H9 (cell line): ENCODE data around the gene ITIH4. TPM values are rescaled to one million over a fixed set of nuclear protein-coding genes. Genes with fewer than 3 reads are reported as not detected.

ENCODE experiments used
- DNase-seq: peaks from one replicate; pipeline ENCODE4 v3.0.0-alpha.2; 2017
- H2AFZ ChIP-seq: one replicate; pipeline ENCODE4 v1.6.1; 2013; ENCODE audit warnings: mild to moderate bottlenecking, low read length, control low read depth, moderate library complexity
- H2AK5ac ChIP-seq: 2 replicates; pipeline ENCODE4 v1.6.1; 2013; ENCODE audit warnings: low read length, control low read depth, mixed read lengths; ENCODE audit not compliant: insufficient read length
- H2BK120ac ChIP-seq: one replicate; pipeline ENCODE4 v1.6.1; 2013; ENCODE audit warnings: low read depth, mild to moderate bottlenecking, low read length, control low read depth, inconsistent platforms; ENCODE audit not compliant: poor library complexity, severe bottlenecking
- H2BK12ac ChIP-seq: 2 replicates; pipeline ENCODE4 v1.6.1; 2013; ENCODE audit warnings: low read length, control low read depth, mixed read lengths, low read depth; ENCODE audit not compliant: insufficient read length
- H2BK15ac ChIP-seq: 2 replicates; pipeline ENCODE4 v1.6.1; 2013; ENCODE audit warnings: low read depth, low read length, control low read depth
- H2BK20ac ChIP-seq: one replicate; pipeline ENCODE4 v1.6.1; 2013; ENCODE audit warnings: low read depth, mild to moderate bottlenecking, low read length, control low read depth, inconsistent platforms; ENCODE audit not compliant: poor library complexity, severe bottlenecking
- H2BK5ac ChIP-seq: 2 replicates; pipeline ENCODE4 v1.6.1; 2013; ENCODE audit warnings: low read length, control low read depth, mixed read lengths; ENCODE audit not compliant: insufficient read length
- H3K14ac ChIP-seq: 2 replicates; pipeline ENCODE4 v1.6.1; 2013; ENCODE audit warnings: low read length, control low read depth; ENCODE audit not compliant: insufficient read depth
- H3K18ac ChIP-seq: 2 replicates; pipeline ENCODE4 v1.6.1; 2013; ENCODE audit warnings: low read depth, mild to moderate bottlenecking, mixed read lengths, low read length, control low read depth; ENCODE audit not compliant: insufficient read length
- H3K23ac ChIP-seq: 2 replicates; pipeline ENCODE4 v1.6.1; 2013; ENCODE audit warnings: low read length, control low read depth, mixed read lengths, low read depth; ENCODE audit not compliant: insufficient read length
- H3K23me2 ChIP-seq: 2 replicates; pipeline ENCODE4 v1.6.1; 2013; ENCODE audit warnings: low read depth, mild to moderate bottlenecking, mixed read lengths, low read length, control low read depth; ENCODE audit not compliant: insufficient read length, poor library complexity, severe bottlenecking
- H3K27ac ChIP-seq: 2 replicates; pipeline ENCODE4 v1.5.1; 2013; ENCODE audit warnings: low read length, control low read depth, mixed read lengths, low read depth; ENCODE audit not compliant: insufficient read length
- H3K27me3 ChIP-seq: 2 replicates; pipeline ENCODE4 v1.6.1; 2013; ENCODE audit warnings: low read length, control low read depth, inconsistent platforms; ENCODE audit not compliant: insufficient read depth
- H3K4ac ChIP-seq: 2 replicates; pipeline ENCODE4 v1.6.1; 2013; ENCODE audit warnings: low read depth, mild to moderate bottlenecking, control low read depth, inconsistent platforms, low read length, moderate library complexity
- H3K4me1 ChIP-seq: 2 replicates; pipeline ENCODE4 v1.6.1; 2013; ENCODE audit warnings: low read length, control low read depth, inconsistent platforms; ENCODE audit not compliant: insufficient read depth
- H3K4me2 ChIP-seq: 2 replicates; pipeline ENCODE4 v1.6.1; 2013; ENCODE audit warnings: low read length, control low read depth, mixed read lengths; ENCODE audit not compliant: insufficient read length, insufficient read depth
- H3K56ac ChIP-seq: 2 replicates; pipeline ENCODE4 v1.6.1; 2013; ENCODE audit warnings: low read depth, mild to moderate bottlenecking, mixed read lengths, low read length, control low read depth; ENCODE audit not compliant: insufficient read length
- H3K79me1 ChIP-seq: 2 replicates; pipeline ENCODE4 v1.6.1; 2013; ENCODE audit warnings: low read depth, mild to moderate bottlenecking, moderate library complexity, low read length, control low read depth, inconsistent platforms; ENCODE audit not compliant: insufficient read depth, poor library complexity, severe bottlenecking
- H3K79me2 ChIP-seq: 2 replicates; pipeline ENCODE4 v1.6.1; 2013; ENCODE audit warnings: low read length, control low read depth, inconsistent platforms; ENCODE audit not compliant: insufficient read depth
- H3K9ac ChIP-seq: 2 replicates; pipeline ENCODE4 v1.6.1; 2013; ENCODE audit warnings: low read length, control low read depth, mixed read lengths; ENCODE audit not compliant: insufficient read length; ENCODE audit errors: extremely low read depth
- H3K9me3 ChIP-seq: one replicate; pipeline ENCODE4 v1.6.1; 2013; ENCODE audit warnings: low read depth, low read length, inconsistent platforms; ENCODE audit not compliant: control insufficient read depth
- H3T11ph ChIP-seq: one replicate; pipeline ENCODE4 v1.6.1; 2013; ENCODE audit warnings: mild to moderate bottlenecking, low read length, control low read depth, inconsistent platforms
- H4K20me1 ChIP-seq: one replicate; pipeline ENCODE4 v1.6.1; 2013; ENCODE audit not compliant: control insufficient read depth, insufficient read length, insufficient read depth
- H4K5ac ChIP-seq: 2 replicates; pipeline ENCODE4 v1.6.1; 2013; ENCODE audit warnings: low read depth, mild to moderate bottlenecking, mixed read lengths, low read length, control low read depth; ENCODE audit not compliant: insufficient read length
- H4K8ac ChIP-seq: replicated peaks from 2 replicates; pipeline ENCODE4 v1.6.1; 2013; ENCODE audit warnings: low read length, control low read depth, mixed read lengths, low read depth; ENCODE audit not compliant: insufficient read length
- H4K91ac ChIP-seq: 2 replicates; pipeline ENCODE4 v1.6.1; 2013; ENCODE audit warnings: low read depth, mild to moderate bottlenecking, moderate library complexity, mixed read lengths, low read length, control low read depth; ENCODE audit not compliant: insufficient read length
- H3K27ac Mint-ChIP-seq, 3 experiments: 2 replicates in 2 of 3; 3 replicates in 1 of 3; pipeline ENCODE4 v1.8.0; 2020 to 2021; ENCODE audit warnings: mixed read lengths in 3 of 3, mild to moderate bottlenecking in 1 of 3, moderate library complexity in 1 of 3
- H3K27me3 Mint-ChIP-seq: 2 replicates; pipeline ENCODE4 v1.8.0; 2021; ENCODE audit warnings: low read depth, mild to moderate bottlenecking, moderate library complexity, mixed read lengths
- H3K36me3 Mint-ChIP-seq, 3 experiments: 2 replicates in 2 of 3; 3 replicates in 1 of 3; pipeline ENCODE4 v1.8.0; 2020 to 2021; ENCODE audit warnings: low read depth in 3 of 3, mixed read lengths in 3 of 3; ENCODE audit not compliant: insufficient read depth in 1 of 3
- H3K4me1 Mint-ChIP-seq, 2 experiments: 2 replicates each; pipeline ENCODE4 v1.8.0; 2020; ENCODE audit warnings: mixed read lengths in 2 of 2
- H3K4me3 Mint-ChIP-seq, 2 experiments: 2 replicates in 1 of 2; 3 replicates in 1 of 2; pipeline ENCODE4 v1.8.0; 2020 to 2021; ENCODE audit warnings: mild to moderate bottlenecking in 2 of 2, mixed read lengths in 2 of 2, moderate library complexity in 1 of 2
- H3K9me3 Mint-ChIP-seq, 2 experiments: 2 replicates in 1 of 2; 3 replicates in 1 of 2; pipeline ENCODE4 v1.8.0; 2020; ENCODE audit warnings: mild to moderate bottlenecking in 2 of 2, mixed read lengths in 2 of 2, moderate library complexity in 1 of 2
- whole genome bisulfite sequencing: extraction: QIAGEN DNeasy Blood & Tissue Kit; methylation state at CpG from one replicate; pipeline ENCODE4 v1.1.7; 2013; ENCODE audit warnings: missing lambda C conversion rate, low lambda C conversion rate, mixed read lengths; ENCODE audit not compliant: insufficient read length; ENCODE audit errors: extremely low coverage; 5-methylcytosine and 5-hydroxymethylcytosine counted together
- total RNA-seq: library from RNA; stranded (reverse); gene quantifications from 2 replicates; pipeline ENCODE4 v1.2.1, GENCODE V29; 2021
- TF ChIP-seq, protein P1 (sequence below): fragments of 200-600 bp; sonication (generic); conservative IDR thresholded peaks from 3 replicates; pipeline ENCODE4 v1.8.0; 2021; ENCODE audit warnings: antibody characterized with exemption, mild to moderate bottlenecking

Gene ITIH4
- total RNA-seq, 1 experiment from 2014 or later: 3.0 TPM

DNA sequence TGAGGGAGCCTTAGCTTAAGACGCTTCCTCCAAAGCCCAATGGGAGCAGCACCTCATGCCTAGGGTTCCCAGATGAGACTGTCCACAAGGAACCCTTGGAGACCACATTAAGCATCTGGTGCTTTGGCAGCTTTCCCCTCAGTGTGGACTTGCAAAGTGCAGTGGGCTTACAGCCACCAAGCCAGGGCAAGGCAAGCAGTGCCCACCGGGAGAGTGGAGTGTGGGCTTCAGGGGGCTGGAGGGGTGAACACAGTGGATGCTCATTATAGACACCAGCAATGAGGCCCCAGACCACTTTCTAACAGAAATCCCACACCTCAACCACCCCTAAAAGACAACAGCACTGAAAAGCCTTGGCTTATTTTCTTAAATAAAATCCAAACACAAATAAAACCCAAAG, 13.4 kb upstream of the ITIH4 start:
- Histone ChIP-seq H2BK15ac (no peak overlapping the region), H3K4ac (no peak overlapping the region), H3K23ac (no peak overlapping the region), H4K5ac (no peak overlapping the region), H3K9ac (no peak overlapping the region), H3K79me1 (no peaks in the 10 kb centered on the region), H3K27ac (no peak overlapping the region), H3K4me1 (no peaks in the 10 kb centered on the region), H3K23me2 (no peaks in the 10 kb centered on the region), H4K8ac (no peak overlapping the region), H2BK12ac (no peak overlapping the region), H4K91ac (no peak overlapping the region), H2BK5ac (no peak overlapping the region), H3K56ac (no peak overlapping the region), H2BK120ac (no peak overlapping the region), H3K9me3 (no peaks in the 10 kb centered on the region), H3T11ph (no peak overlapping the region), H2BK20ac (no peak overlapping the region), H2AK5ac (no peak overlapping the region), H3K79me2 (no peaks in the 10 kb centered on the region), H2AFZ (no peak overlapping the region), H4K20me1 (no peaks in the 10 kb centered on the region), H3K4me2 (no peak overlapping the region), H3K27me3 (no peaks in the 10 kb centered on the region), H3K14ac (no peak overlapping the region), H3K18ac (no peak overlapping the region)
- TF ChIP-seq, protein P1, sequence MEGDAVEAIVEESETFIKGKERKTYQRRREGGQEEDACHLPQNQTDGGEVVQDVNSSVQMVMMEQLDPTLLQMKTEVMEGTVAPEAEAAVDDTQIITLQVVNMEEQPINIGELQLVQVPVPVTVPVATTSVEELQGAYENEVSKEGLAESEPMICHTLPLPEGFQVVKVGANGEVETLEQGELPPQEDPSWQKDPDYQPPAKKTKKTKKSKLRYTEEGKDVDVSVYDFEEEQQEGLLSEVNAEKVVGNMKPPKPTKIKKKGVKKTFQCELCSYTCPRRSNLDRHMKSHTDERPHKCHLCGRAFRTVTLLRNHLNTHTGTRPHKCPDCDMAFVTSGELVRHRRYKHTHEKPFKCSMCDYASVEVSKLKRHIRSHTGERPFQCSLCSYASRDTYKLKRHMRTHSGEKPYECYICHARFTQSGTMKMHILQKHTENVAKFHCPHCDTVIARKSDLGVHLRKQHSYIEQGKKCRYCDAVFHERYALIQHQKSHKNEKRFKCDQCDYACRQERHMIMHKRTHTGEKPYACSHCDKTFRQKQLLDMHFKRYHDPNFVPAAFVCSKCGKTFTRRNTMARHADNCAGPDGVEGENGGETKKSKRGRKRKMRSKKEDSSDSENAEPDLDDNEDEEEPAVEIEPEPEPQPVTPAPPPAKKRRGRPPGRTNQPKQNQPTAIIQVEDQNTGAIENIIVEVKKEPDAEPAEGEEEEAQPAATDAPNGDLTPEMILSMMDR: no peak
- H3K27ac Mint-ChIP-seq: no peak overlapping the region
- H3K4me1 Mint-ChIP-seq: peaks cover 8 to 18% of the 10 kb centered on the region in 2 experiments
- H3K36me3 Mint-ChIP-seq: peaks cover 17 to 25% (median 19%) of the 10 kb centered on the region in 3 experiments
- no peak for DNase-seq
- no peaks in the 10 kb centered on the region; a peak in 1 of 5 replicates for H3K9me3 Mint-ChIP-seq
- no peaks in the 10 kb centered on the region for H3K27me3 Mint-ChIP-seq
- H3K4me3 Mint-ChIP-seq: no peak overlapping the region
- WGBS: no CpG with 5 or more reads among the region's 2 CpGs
